ENCODE data around the gene GLT8D1. TPM values are rescaled to one million over a fixed set of nuclear protein-coding genes. Genes with fewer than 3 reads are reported as not detected.
"Not testable (repeated sequence)": the region's sequence is repeated elsewhere in the genome, so short reads cannot be mapped to it uniquely, and the experiment has no call there.

Gene GLT8D1
- total RNA-seq, 1 experiment from 2014 or later = 42.2 TPM

- intact Hi-C loops (cut with micrococcal nuclease) = no loop called here
Observed at GRCh38 chr3:52733256-52733891, 27.8 kb upstream of the GLT8D1 start.

GRCh38 chr3:52731590-52731989, 26.0 kb upstream of the GLT8D1 start:
- H3K27ac Mint-ChIP-seq (ENCODE audit: low read depth, unreplicated experiment) = no peak overlapping the region
- H3K9me3 Mint-ChIP-seq (ENCODE audit: unreplicated experiment) = no peaks in the 10 kb centered on the region
- H3K4me1 Mint-ChIP-seq (ENCODE audit: insufficient read depth, unreplicated experiment) = no peaks in the 10 kb centered on the region
- CTCF ChIA-PET = no interaction called here
- peaks cover 74% of the 10 kb centered on the region for H3K36me3 Mint-ChIP-seq (ENCODE audit: insufficient read depth, unreplicated experiment)
- intact Hi-C loops (cut with micrococcal nuclease) = no loop called here
- no peak for DNase-seq (ENCODE audit: unreplicated experiment)
- H3K27me3 Mint-ChIP-seq (ENCODE audit: insufficient read depth, unreplicated experiment) = no peaks in the 10 kb centered on the region
- BruUV-seq (replicated peaks) = no TSS peak
- POLR2A ChIA-PET = no interaction called here
- no peak overlapping the region for H3K4me3 Mint-ChIP-seq (ENCODE audit: unreplicated experiment)
- TF ChIP-seq, protein P1, sequence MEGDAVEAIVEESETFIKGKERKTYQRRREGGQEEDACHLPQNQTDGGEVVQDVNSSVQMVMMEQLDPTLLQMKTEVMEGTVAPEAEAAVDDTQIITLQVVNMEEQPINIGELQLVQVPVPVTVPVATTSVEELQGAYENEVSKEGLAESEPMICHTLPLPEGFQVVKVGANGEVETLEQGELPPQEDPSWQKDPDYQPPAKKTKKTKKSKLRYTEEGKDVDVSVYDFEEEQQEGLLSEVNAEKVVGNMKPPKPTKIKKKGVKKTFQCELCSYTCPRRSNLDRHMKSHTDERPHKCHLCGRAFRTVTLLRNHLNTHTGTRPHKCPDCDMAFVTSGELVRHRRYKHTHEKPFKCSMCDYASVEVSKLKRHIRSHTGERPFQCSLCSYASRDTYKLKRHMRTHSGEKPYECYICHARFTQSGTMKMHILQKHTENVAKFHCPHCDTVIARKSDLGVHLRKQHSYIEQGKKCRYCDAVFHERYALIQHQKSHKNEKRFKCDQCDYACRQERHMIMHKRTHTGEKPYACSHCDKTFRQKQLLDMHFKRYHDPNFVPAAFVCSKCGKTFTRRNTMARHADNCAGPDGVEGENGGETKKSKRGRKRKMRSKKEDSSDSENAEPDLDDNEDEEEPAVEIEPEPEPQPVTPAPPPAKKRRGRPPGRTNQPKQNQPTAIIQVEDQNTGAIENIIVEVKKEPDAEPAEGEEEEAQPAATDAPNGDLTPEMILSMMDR (IDR thresholded peaks at IDR 0.05; ENCODE audit: unreplicated experiment) = no peak

More at GRCh38 chr3:52733256-52733891, 27.8 kb upstream of the GLT8D1 start:
- POLR2A ChIA-PET = interaction anchor here (0.6 kb wide), 1 partner anchor 10 kb away, joined by 3 read pairs; no protein-coding TSS in a partner anchor
- BruUV-seq (replicated peaks) = no TSS peak
- TF ChIP-seq, protein P1 (IDR thresholded peaks at IDR 0.05; ENCODE audit: unreplicated experiment) = no peak
- CTCF ChIA-PET = interaction anchor here (0.5 kb wide), 1 partner anchor 10 kb away, joined by 4 read pairs; no protein-coding TSS in a partner anchor
- no peaks in the 10 kb centered on the region for H3K27me3 Mint-ChIP-seq (ENCODE audit: insufficient read depth, unreplicated experiment)
- H3K9me3 Mint-ChIP-seq (ENCODE audit: unreplicated experiment) = no peaks in the 10 kb centered on the region
- H3K36me3 Mint-ChIP-seq (ENCODE audit: insufficient read depth, unreplicated experiment) = peaks cover 83% of the 10 kb centered on the region
- no peak for DNase-seq (ENCODE audit: unreplicated experiment)
- H3K27ac Mint-ChIP-seq (ENCODE audit: low read depth, unreplicated experiment) = no peak overlapping the region
- H3K4me1 Mint-ChIP-seq (ENCODE audit: insufficient read depth, unreplicated experiment) = no peaks in the 10 kb centered on the region
- no peak overlapping the region for H3K4me3 Mint-ChIP-seq (ENCODE audit: unreplicated experiment)

GRCh38 chr3:52730681-52731080, 25.1 kb upstream of the GLT8D1 start:
- H3K27me3 Mint-ChIP-seq (ENCODE audit: insufficient read depth, unreplicated experiment) = no peaks in the 10 kb centered on the region
- no peak overlapping the region for H3K4me3 Mint-ChIP-seq (ENCODE audit: unreplicated experiment)
- H3K36me3 Mint-ChIP-seq (ENCODE audit: insufficient read depth, unreplicated experiment) = peaks cover 66% of the 10 kb centered on the region
- TF ChIP-seq, protein P1 (IDR thresholded peaks at IDR 0.05; ENCODE audit: unreplicated experiment) = no peak
- no peaks in the 10 kb centered on the region for H3K4me1 Mint-ChIP-seq (ENCODE audit: insufficient read depth, unreplicated experiment)
- BruUV-seq (replicated peaks) = no TSS peak
- ChIA-PET CTCF (no interaction called here), POLR2A (interaction anchor here (0.5 kb wide), 1 partner anchor 168 kb away, joined by 3 read pairs; no protein-coding TSS in a partner anchor)
- H3K9me3 Mint-ChIP-seq (ENCODE audit: unreplicated experiment) = no peaks in the 10 kb centered on the region
- intact Hi-C loops (cut with micrococcal nuclease) = no loop called here
- H3K27ac Mint-ChIP-seq (ENCODE audit: low read depth, unreplicated experiment) = no peak overlapping the region
- no peak for DNase-seq (ENCODE audit: unreplicated experiment)

- H3K27ac Mint-ChIP-seq (ENCODE audit: low read depth, unreplicated experiment); H3K4me1 Mint-ChIP-seq (ENCODE audit: insufficient read depth, unreplicated experiment); H3K4me3 Mint-ChIP-seq (ENCODE audit: unreplicated experiment); H3K27me3 Mint-ChIP-seq (ENCODE audit: insufficient read depth, unreplicated experiment); intact Hi-C loops (cut with micrococcal nuclease); BruUV-seq (replicated peaks); DNase-seq (ENCODE audit: unreplicated experiment); H3K9me3 Mint-ChIP-seq (ENCODE audit: unreplicated experiment): not testable (repeated sequence)
- H3K36me3 Mint-ChIP-seq (ENCODE audit: insufficient read depth, unreplicated experiment) = peaks cover 52% of the 10 kb centered on the region
- ChIA-PET CTCF (interaction anchor here (0.7 to 1.2 kb wide), 2 partner anchors 14 to 344 kb away, joined by 3 to 5 read pairs; no protein-coding TSS in a partner anchor), POLR2A (interaction anchor here (0.7 kb wide), 1 partner anchor 1793 kb away, joined by 3 read pairs; no protein-coding TSS in a partner anchor)
Observed at GRCh38 chr3:52728753-52729152, 23.2 kb upstream of the GLT8D1 start.
